PC-3 (cell line): ENCODE data around the gene NRG3. TPM values are rescaled to one million over a fixed set of nuclear protein-coding genes. Genes with fewer than 3 reads are reported as not detected.

ENCODE experiments used
- ATAC-seq: fragments of 200-7000 bp; cut with Tn5 transposase; 2 replicates; pipeline ENCODE4 v1.9.1; 2020; ENCODE audit warnings: mild to moderate bottlenecking, moderate library complexity
- BruUV-seq: library from RNA; stranded (reverse); fragments of 400-500 nt; replicated peaks from 2 replicates; lab custom pipeline; 2021; lab: Mats Ljungman, UMichigan
- CTCF ChIA-PET: fragments of 300-600 bp; sonication (Branson Sonifier 250); formaldehyde crosslinking; loops from one replicate; lab custom pipeline; 2022; ENCODE audit warnings: antibody characterized with exemption; lab: Charles Lee
- POLR2A ChIA-PET: fragments of 300-600 bp; sonication (Branson Sonifier 250); formaldehyde crosslinking; loops from one replicate; lab custom pipeline; 2022; ENCODE audit warnings: antibody characterized with exemption; ENCODE audit not compliant: unreplicated experiment; lab: Charles Lee
- DNase-seq: peaks from one replicate; pipeline ENCODE4 v3.0.0-alpha.2; 2015
- H2AFZ ChIP-seq: fragments of 300-600 bp; sonication (generic); 2 replicates; pipeline ENCODE4 v1.6.0; 2016; ENCODE audit warnings: antibody characterized with exemption, low read length
- H3F3A ChIP-seq: fragments of 300-600 bp; sonication (generic); one replicate; pipeline ENCODE4 v1.6.0; 2017; ENCODE audit warnings: antibody characterized with exemption, low read length, control low read depth, mild to moderate bottlenecking; ENCODE audit not compliant: unreplicated experiment
- H3K27ac ChIP-seq: fragments of 300-600 bp; sonication (generic); 2 replicates; pipeline ENCODE4 v1.5.1; 2016; ENCODE audit warnings: mild to moderate bottlenecking, low read length
- H3K27me3 ChIP-seq: fragments of 300-600 bp; sonication (generic); 2 replicates; pipeline ENCODE4 v1.6.1; 2016; ENCODE audit warnings: low read length, mixed read lengths
- H3K36me3 ChIP-seq: fragments of 300-600 bp; sonication (generic); 2 replicates; pipeline ENCODE4 v1.6.1; 2016; ENCODE audit warnings: low read depth, mixed run types, low read length, mixed read lengths
- H3K4me1 ChIP-seq: fragments of 300-600 bp; sonication (generic); 2 replicates; pipeline ENCODE4 v1.5.1; 2016; ENCODE audit warnings: low read length; ENCODE audit not compliant: insufficient read depth
- H3K4me2 ChIP-seq: fragments of 300-600 bp; sonication (generic); 2 replicates; pipeline ENCODE4 v1.6.0; 2016; ENCODE audit warnings: low read length
- H3K4me3 ChIP-seq: fragments of 300-600 bp; sonication (generic); 2 replicates; pipeline ENCODE4 v1.5.1; 2016; ENCODE audit warnings: mild to moderate bottlenecking, low read length, mixed read lengths
- H3K79me2 ChIP-seq: fragments of 300-600 bp; sonication (generic); 2 replicates; pipeline ENCODE4 v1.6.1; 2017; ENCODE audit warnings: low read length, mixed read lengths
- H3K9ac ChIP-seq: fragments of 300-600 bp; sonication (generic); 2 replicates; pipeline ENCODE4 v1.6.0; 2016; ENCODE audit warnings: mild to moderate bottlenecking, low read length
- H3K9me2 ChIP-seq: fragments of 300-600 bp; sonication (generic); replicated peaks from 2 replicates; pipeline ENCODE4 v1.6.1; 2016; ENCODE audit warnings: mixed run types, low read length, mixed read lengths
- H3K9me3 ChIP-seq: fragments of 300-600 bp; sonication (generic); 2 replicates; pipeline ENCODE4 v1.6.1; 2016; ENCODE audit warnings: low read length, mixed read lengths
- H4K20me1 ChIP-seq: fragments of 300-600 bp; sonication (generic); 2 replicates; pipeline ENCODE4 v1.6.1; 2016; ENCODE audit warnings: low read length, mixed read lengths
- CTCF ChIP-seq: fragments of 300-600 bp; sonication (generic); conservative IDR thresholded peaks from 2 replicates; pipeline ENCODE4 v1.5.1; 2017; ENCODE audit warnings: antibody characterized with exemption, low read depth, mild to moderate bottlenecking, low read length
- EZH2 ChIP-seq: fragments of 300-600 bp; sonication (generic); IDR thresholded peaks from one replicate; pipeline ENCODE4 v1.6.1; 2017; ENCODE audit warnings: antibody characterized with exemption, mild to moderate bottlenecking, low read length; ENCODE audit not compliant: unreplicated experiment
- EZH2phosphoT487 ChIP-seq: fragments of 300-600 bp; sonication (generic); IDR thresholded peaks from 2 replicates; pipeline ENCODE4 v1.6.1; 2018; ENCODE audit warnings: mild to moderate bottlenecking, antibody characterized with exemption, low read length, borderline replicate concordance
- intact Hi-C: fragments of 100-400 bp; cut with micrococcal nuclease; formaldehyde crosslinking; loops from 2 replicates; pipeline ENCODE4 v1.9.0; 2023
- total RNA-seq: library from RNA; depleted of rRNA; stranded (reverse); fragments of >200 nt; gene quantifications from 2 replicates; pipeline ENCODE4 v1.2.3, GENCODE V29; 2014

The NRG3 gene
- total RNA-seq, 1 experiment from 2014 or later: not detected

GRCh38 chr10:82211346-82211745 lies 336.4 kb downstream of the NRG3 start:
- Histone ChIP-seq H3K4me1 (no peaks in the 10 kb centered on the region), H3K27ac (no peak overlapping the region), H3K9me2 (no peaks in the 10 kb centered on the region), H4K20me1 (no peaks in the 10 kb centered on the region), H3K9ac (no peak overlapping the region), H3K4me3 (no peak overlapping the region), H3K27me3 (no peaks in the 10 kb centered on the region), H3K79me2 (no peaks in the 10 kb centered on the region), H3F3A (no peaks in the 10 kb centered on the region), H3K36me3 (no peaks in the 10 kb centered on the region), H3K9me3 (no peaks in the 10 kb centered on the region), H3K4me2 (no peak overlapping the region), H2AFZ (no peak overlapping the region)
- ChIA-PET POLR2A (no interaction called here), CTCF (no interaction called here)
- intact Hi-C loops: no loop called here
- DNase-seq: no peak
- no TSS peak for BruUV-seq
- no peak for ATAC-seq
- TF ChIP-seq EZH2 (no peak), EZH2phosphoT487 (no peak), CTCF (no peak)

- ATAC-seq (no peak), DNase-seq (no peak)
- Histone ChIP-seq H2AFZ (no peak overlapping the region), H3K9me3 (no peaks in the 10 kb centered on the region), H3K4me2 (no peak overlapping the region), H3K9ac (no peak overlapping the region), H3K27me3 (no peaks in the 10 kb centered on the region), H3F3A (no peaks in the 10 kb centered on the region), H3K79me2 (no peaks in the 10 kb centered on the region), H3K36me3 (no peaks in the 10 kb centered on the region), H3K27ac (no peak overlapping the region), H3K9me2 (no peaks in the 10 kb centered on the region), H3K4me1 (no peaks in the 10 kb centered on the region), H3K4me3 (no peak overlapping the region), H4K20me1 (no peaks in the 10 kb centered on the region)
- BruUV-seq: no TSS peak
- no peak for TF ChIP-seq CTCF
- TF ChIP-seq EZH2phosphoT487: no peak
- TF ChIP-seq EZH2: no peak
- intact Hi-C loops: no loop called here
- POLR2A ChIA-PET: no interaction called here
- CTCF ChIA-PET: no interaction called here
Measured at GRCh38 chr10:82212753-82213152, 337.8 kb downstream of the NRG3 start.

- Histone ChIP-seq H4K20me1 (no peaks in the 10 kb centered on the region), H2AFZ (no peak overlapping the region), H3K4me3 (no peak overlapping the region), H3K9me2 (no peaks in the 10 kb centered on the region), H3K27ac (no peak overlapping the region), H3K36me3 (no peaks in the 10 kb centered on the region), H3F3A (no peaks in the 10 kb centered on the region), H3K79me2 (no peaks in the 10 kb centered on the region), H3K4me2 (no peak overlapping the region), H3K27me3 (no peaks in the 10 kb centered on the region), H3K9ac (no peak overlapping the region), H3K4me1 (no peaks in the 10 kb centered on the region), H3K9me3 (no peaks in the 10 kb centered on the region)
- ChIA-PET POLR2A (no interaction called here), CTCF (no interaction called here)
- no peak for TF ChIP-seq CTCF
- TF ChIP-seq EZH2: no peak
- TF ChIP-seq EZH2phosphoT487: no peak
- DNase-seq: no peak
- intact Hi-C loops: no loop called here
- BruUV-seq: no TSS peak
- no peak for ATAC-seq
Measured at GRCh38 chr10:82213784-82214183, 338.8 kb downstream of the NRG3 start.
